GM23248 (cell line): ENCODE data around the gene CLEC4F.

Experiments used
- EZH2 ChIP-seq: fragments of 200-600 bp; sonication (generic); IDR thresholded peaks from 2 replicates; pipeline ENCODE4 v1.6.1; 2018; ENCODE audit warnings: antibody characterized with exemption, mild to moderate bottlenecking; ENCODE audit not compliant: insufficient read depth, poor library complexity, severe bottlenecking
- EZH2phosphoT487 ChIP-seq: fragments of 200-600 bp; sonication (generic); IDR thresholded peaks from 2 replicates; pipeline ENCODE4 v1.6.1; 2018; ENCODE audit warnings: antibody characterized with exemption, moderate library complexity, mild to moderate bottlenecking, low read depth; ENCODE audit not compliant: insufficient read depth

GRCh38 chr2:70835643-70836042 is 15.2 kb upstream of the CLEC4F start, which contains the start of gene CD207:
- TF ChIP-seq EZH2: no peak
- TF ChIP-seq EZH2phosphoT487: no peak
